HG02852 (cell line): ENCODE data around the gene TRIM17.

ENCODE experiments used
- ATAC-seq: cut with Tn5 transposase; IDR thresholded peaks from one replicate; pipeline ENCODE4 v1.9.1; 2021; ENCODE audit warnings: mild to moderate bottlenecking, moderate library complexity; ENCODE audit not compliant: unreplicated experiment

TRIM17 gene

DNA sequence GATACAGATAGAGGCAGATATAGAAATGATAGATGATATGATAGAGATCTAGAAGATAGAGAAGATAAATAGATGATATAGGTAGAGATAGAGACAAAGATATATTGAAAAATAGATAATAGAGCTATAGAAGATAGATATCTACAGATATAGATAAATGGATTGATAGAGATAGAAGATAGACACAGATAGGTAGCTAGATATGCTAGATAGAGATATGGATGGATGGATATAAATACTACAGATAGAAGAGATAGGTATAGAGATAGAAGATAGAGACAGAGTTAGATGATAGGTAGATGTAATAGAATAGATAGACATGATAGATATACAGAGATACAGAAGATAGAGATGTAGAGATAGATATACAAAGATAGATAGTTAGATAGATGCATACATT is 31.4 kb downstream of the TRIM17 start:
- no peak for ATAC-seq

DNA sequence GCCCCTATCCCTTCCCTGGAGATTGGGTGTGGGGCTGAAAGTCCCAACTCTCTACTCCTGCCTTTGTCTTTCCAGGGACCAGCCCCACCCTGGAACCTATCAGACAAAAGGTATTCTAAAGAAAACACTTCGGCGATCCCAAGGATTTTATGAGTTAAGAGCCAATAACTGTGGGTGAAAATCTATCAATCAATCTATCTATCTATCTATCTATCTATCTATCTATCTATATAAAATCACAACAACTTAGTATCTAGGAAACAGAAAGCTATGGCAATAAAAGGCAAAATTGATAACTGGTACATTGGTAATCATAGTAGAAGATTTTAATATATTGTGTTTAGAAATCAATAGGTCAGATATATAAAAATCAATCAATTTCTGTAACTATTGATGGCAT is 32.9 kb downstream of the TRIM17 start:
- no peak for ATAC-seq

DNA sequence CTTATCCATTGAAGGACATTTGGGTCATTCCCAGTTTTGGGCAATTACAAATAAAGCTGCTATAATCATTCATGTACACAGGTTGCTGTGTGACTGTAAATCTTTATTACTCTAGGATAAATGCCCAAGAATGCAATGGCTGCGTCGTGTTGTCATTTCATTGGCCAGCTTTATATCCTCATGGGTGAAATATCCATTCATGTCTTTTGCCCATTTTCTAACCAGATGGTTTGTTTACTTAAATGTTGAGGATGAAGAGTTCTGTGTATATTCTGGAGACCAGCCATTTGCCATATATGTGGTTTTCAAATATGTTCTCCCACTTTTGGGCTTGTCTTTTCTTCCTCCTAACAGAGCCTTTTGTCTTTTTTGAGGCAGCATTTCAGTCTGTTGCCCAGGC is 35.3 kb downstream of the TRIM17 start:
- ATAC-seq = no peak

DNA sequence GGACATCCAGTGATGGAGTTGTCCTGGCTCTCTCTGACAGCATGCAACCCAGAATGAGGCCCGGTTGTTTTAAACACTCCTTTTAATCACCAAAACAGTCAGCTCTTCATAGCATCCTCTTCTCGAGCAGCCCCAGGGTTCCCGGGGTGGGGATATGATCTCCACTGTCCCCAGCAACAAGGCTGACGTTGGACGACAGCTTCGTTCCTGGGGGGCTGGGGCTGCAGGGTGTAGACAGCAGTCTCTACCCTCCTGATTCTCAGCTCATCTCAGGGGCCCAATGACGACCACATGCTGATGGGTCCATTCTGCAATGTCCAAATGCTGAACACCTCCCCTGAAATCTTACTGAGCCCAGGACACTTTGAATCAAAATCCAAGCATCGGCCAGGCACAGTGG is 37.0 kb downstream of the TRIM17 start:
- ATAC-seq = no peak

DNA sequence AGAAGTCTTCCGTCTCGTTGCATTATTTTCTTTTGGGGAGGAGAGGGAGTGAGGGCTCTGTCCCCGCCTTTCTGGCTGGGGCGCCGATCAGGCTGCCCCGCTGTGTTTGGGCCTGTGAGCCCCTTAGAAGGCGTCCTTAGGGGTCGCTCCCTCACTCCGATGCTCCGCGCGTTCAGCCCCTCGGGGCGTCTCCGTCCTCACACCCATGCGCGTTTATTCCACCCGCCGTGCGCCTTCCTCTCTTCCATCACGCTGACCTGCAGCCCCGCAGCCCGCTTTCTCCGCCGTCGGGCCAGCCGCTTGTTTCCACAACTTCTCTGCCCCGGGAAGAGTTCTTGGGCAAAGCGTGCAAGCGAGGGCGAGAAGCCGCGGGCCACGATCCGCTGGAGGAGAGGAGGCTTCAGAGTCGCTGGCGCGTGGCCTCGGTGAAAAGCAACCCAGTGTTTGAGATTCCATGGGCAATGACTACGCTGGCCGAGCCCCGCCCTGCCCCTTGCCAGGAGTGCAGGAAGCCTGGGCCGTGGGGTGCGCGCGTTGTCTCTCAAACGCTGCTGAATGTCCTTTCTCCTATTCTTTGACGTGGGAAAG is 37.7 kb downstream of the TRIM17 start:
- ATAC-seq = no peak

DNA sequence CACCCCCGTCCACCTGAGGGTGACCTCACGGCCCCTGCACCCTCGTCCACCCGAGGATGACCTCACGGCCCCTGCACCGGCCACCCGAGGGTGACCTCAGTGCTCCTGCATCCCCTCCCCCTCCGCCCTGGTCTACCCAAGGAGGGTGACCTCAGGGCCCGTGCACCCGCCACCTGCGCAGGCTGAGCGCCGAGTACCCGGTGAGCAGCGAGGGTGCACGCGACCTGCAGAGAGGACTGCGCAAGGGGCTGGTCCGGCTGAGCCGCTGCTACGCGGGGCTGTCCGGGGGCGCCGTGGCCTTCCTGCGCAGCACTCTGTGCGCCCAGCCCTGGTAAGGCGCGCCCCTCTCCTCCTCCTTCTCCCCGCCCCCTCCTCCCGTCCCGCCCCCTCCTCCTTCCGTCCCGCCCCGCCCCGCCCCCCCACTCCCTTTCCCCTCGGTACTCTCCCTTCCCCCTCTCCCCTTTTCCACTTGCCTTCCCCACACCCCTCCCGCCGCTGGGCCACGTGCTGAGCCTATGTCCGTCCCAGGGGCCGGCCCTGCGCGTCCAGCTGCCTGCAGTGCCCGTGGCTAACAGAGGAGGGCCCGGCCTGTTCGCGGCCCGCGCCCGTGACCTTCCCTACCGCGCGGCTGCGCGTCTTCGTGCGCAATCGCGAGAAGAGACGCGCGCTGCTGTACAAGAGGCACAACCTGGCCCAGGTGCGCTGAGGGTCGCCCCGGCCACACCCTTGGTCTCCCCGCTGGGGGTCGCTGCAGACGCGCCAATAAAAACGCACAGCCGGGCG is 38.4 kb downstream of the TRIM17 start:
- no peak for ATAC-seq

DNA sequence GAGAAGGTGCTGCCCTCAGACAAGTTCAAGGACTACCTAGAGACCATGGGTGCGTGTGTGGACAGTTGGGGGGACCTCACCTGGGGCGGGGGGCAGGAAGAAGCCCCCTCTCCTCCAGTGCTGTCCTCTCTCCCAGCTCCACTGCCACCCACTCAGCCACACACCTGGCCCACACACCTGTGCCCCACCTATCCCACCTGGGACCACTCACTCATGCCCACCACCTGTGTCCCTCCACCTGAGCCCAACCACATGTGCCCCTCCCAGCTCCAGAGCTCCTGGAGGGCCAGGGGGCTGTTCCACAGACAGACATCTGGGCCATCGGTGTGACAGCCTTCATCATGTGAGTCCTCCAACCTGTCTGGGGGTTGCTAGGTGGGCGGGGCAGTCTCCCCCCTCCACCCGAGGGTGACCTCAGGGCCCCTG is 39.0 kb downstream of the TRIM17 start:
- no peak for ATAC-seq

DNA sequence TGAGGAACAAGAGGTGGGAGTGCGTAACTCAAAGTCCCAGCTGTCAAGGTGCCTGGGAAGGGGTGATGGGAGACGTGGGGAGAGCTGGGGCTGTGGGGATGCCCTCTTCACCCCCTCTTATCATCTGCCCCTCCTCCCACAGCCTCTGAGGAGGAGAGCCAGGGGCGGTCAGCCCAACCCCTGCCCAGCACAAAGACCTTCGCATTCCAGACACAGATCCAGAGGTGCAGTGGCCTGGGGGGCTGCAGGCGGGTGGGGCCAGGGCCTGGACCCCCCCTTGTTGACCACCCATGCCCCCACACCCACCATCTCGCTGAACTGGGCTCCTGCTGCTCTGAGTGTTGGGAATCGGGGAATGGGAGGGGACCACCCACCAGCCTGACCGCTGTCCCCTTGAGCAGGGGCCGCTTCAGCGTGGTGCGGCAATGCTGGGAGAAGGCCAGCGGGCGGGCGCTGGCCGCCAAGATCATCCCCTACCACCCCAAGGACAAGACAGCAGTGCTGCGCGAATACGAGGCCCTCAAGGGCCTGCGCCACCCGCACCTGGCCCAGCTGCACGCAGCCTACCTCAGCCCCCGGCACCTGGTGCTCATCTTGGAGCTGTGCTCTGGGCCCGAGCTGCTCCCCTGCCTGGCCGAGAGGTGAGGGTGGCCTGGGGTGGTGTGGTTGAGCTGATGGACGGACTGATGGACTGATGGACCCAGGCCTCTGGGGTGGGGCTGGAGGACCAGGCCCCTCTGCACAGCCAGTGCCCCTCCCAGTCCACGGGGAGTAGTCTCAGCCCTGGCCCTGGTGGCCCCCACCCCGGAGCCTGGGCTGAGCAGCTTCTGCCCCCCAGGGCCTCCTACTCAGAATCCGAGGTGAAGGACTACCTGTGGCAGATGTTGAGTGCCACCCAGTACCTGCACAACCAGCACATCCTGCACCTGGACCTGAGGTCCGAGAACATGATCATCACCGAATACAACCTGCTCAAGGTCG is 39.7 kb downstream of the TRIM17 start:
- no peak for ATAC-seq

DNA sequence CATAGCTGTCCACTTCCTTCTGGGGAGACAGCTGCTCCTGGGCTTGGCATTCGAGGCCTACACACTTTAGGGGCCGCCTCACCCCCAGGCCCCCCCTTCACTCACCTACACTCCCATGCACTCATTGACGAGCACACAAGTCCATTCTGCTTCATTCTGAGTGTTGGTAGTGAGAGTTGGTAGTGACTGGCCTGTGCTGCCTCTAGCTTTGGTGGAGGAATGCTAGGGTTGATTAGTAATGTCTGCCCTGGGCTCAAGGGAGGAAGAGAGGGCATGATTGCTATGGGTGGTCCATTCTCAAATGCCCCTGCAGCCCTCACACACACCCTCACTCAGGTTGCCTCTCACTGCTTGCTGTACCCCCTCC is 40.4 kb downstream of the TRIM17 start:
- ATAC-seq = no peak

DNA sequence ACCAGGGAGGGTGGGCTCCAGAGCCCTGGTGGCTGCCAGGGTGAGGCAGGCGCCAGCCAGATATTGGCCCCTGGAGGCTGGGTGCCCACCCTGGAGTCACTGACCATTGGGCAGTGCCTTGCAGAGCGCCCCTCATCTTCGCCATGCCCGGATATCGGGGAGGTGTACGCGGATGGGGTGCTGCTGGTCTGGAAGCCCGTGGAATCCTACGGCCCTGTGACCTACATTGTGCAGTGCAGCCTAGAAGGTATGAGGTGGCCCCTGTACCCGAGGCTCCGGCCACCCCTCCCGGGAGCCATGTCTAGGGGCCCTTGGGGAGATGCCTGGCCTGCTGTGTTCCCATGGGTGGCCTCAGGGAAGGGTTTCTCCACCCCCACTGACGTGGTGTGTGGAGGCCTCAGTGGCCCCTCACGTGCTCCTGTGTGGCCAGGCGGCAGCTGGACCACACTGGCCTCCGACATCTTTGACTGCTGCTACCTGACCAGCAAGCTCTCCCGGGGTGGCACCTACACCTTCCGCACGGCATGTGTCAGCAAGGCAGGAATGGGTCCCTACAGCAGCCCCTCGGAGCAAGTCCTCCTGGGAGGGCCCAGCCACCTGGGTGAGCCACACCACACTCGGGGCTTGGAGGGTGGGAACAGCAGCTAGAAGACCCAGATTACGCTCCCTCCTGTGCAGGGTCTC is 40.9 kb downstream of the TRIM17 start:
- ATAC-seq = no peak

DNA sequence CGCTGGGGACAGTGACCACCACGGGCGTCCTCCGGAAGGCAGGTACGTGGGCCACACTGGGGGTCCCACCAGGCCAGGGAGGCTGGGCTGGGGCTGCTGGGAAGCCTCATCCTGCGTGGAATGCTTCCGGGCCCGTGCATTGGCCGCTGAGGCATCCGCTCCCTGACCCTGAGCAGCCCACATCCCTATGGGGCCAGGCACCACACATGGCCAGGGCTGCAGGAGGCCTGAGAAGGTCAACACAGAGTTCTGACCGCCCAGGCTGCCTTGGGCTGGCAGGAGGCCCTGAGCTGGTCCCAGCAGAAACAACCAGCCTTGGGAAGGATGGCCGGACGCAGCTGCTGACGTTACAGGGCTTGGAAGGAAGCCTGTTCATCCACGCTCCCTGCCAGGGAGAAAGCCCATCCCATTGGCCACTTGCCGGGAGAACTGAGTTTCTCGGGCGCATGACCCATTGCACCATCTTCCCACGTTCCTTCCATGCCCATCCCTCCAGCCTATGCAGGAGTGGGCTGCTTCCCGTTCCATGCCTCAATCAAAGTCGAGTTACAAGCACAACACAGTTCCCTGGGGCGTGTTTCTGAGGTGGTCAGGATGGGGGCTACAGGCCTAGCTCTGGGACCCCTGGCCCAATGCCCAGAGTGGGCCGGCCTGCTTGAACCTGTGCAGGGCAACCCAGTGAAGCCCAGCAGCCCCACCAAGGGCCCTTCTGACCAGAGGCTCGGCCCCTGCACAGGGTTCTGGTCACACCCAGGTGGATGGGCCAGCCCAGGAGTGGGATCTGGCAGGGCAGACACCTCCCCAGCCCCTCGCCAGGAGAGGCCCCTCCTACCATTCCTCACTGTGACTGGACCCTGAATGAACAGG is 41.7 kb downstream of the TRIM17 start:
- no peak for ATAC-seq

DNA sequence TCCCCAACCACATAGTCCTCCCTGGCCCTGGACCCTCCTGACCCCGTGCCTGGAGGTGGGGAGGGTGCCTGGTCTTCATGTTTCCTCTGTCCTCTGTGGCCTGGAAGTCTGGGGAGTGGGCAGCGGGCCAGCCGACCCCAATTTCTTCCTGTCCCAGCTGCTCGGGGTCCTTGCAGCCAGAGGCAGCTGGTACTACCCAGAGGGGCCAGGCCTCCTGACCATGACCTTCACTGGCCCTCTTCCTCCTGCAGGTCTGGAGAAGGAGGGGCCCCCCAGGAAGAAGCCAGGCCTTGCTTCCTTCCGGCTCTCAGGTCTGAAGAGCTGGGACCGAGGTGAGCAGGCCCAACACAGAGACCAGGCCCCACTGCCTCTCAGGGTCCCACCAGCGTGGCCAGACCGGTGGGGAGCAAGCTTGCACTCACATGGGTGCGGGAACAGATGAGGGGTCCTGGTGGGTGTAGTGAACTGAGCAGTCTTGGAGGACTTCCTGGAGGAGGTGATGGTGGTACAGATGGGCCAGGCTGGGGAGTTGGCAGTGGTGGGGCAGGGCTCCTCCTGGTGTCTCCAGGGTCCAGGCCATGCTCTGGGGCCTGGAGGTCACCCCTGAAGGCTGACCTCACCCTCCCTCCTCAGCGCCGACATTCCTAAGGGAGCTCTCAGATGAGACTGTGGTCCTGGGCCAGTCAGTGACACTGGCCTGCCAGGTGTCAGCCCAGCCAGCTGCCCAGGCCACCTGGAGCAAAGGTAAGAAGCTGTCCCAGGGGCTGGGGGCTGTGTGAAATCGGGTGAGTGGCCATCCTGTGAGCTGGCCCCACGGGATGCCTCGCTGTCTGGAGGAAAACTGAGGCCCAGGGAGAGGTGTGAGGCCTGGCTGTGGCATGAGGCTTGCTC is 42.7 kb downstream of the TRIM17 start:
- ATAC-seq = no peak

DNA sequence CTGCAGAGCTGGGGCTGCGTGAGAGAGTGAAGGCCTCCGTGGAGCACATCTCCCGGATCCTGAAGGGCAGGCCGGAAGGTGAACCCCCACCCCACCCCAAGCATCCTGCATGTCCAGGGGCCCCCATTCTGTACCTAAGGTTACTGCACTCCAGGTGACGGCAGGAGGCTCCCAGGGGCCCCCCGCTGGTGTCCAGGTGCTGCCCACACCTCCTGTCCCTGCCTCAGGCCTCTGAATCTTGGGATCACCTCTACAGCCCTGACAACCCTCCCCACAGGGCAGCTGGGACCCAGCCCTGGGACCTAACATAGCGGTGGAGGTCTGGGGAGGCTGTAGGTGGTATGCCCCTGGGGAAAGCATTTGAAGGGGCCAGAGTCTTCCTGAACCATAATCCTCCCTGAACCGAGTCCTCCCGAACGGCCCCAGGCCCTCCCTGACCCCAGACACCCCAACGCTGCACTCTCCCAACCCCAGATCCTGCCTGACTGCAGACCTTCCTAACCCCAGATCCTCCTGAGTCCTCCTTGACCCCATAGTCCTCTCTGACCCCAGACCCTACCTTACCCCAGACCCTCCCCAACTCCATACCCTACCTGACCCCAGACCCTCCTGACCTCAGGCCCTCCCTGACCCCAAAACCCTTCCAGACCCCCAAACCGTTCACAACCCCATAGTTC is 43.5 kb downstream of the TRIM17 start:
- ATAC-seq = no peak

DNA sequence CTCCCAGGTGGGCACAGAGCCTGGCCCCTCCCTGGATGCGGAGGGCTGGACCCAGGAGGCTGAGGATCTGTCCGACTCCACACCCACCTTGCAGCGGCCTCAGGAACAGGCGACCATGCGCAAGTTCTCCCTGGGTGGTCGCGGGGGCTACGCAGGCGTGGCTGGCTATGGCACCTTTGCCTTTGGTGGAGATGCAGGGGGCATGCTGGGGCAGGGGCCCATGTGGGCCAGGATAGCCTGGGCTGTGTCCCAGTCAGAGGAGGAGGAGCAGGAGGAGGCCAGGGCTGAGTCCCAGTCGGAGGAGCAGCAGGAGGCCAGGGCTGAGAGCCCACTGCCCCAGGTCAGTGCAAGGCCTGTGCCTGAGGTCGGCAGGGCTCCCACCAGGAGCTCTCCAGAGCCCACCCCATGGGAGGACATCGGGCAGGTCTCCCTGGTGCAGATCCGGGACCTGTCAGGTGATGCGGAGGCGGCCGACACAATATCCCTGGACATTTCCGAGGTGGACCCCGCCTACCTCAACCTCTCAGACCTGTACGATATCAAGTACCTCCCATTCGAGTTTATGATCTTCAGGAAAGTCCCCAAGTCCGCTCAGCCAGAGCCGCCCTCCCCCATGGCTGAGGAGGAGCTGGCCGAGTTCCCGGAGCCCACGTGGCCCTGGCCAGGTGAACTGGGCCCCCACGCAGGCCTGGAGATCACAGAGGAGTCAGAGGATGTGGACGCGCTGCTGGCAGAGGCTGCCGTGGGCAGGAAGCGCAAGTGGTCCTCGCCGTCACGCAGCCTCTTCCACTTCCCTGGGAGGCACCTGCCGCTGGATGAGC is 44.3 kb downstream of the TRIM17 start:
- ATAC-seq = no peak

DNA sequence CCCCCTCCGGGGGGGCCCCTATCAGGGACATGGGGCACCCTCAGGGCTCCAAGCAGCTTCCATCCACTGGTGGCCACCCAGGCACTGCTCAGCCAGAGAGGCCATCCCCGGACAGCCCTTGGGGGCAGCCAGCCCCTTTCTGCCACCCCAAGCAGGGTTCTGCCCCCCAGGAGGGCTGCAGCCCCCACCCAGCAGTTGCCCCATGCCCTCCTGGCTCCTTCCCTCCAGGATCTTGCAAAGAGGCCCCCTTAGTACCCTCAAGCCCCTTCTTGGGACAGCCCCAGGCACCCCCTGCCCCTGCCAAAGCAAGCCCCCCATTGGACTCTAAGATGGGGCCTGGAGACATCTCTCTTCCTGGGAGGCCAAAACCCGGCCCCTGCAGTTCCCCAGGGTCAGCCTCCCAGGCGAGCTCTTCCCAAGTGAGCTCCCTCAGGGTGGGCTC is 44.9 kb downstream of the TRIM17 start:
- no peak for ATAC-seq

DNA sequence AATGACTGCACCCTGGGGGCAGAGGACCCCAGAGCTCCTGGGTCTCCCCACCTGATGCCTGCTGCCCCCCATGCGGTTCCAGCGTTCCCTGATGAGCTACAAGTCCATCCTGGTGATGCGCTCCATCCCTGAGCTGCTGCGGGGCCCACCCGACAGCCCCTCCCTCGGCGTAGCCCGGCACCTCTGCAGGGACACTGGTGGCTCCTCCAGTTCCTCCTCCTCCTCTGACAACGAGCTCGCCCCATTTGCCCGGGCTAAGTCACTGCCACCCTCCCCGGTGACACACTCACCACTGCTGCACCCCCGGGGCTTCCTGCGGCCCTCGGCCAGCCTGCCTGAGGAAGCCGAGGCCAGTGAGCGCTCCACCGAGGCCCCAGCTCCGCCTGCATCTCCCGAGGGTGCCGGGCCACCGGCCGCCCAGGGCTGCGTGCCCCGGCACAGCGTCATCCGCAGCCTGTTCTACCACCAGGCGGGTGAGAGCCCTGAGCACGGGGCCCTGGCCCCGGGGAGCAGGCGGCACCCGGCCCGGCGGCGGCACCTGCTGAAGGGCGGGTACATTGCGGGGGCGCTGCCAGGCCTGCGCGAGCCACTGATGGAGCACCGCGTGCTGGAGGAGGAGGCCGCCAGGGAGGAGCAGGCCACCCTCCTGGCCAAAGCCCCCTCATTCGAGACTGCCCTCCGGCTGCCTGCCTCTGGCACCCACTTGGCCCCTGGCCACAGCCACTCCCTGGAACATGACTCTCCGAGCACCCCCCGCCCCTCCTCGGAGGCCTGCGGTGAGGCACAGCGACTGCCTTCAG is 45.5 kb downstream of the TRIM17 start:
- ATAC-seq = no peak

DNA sequence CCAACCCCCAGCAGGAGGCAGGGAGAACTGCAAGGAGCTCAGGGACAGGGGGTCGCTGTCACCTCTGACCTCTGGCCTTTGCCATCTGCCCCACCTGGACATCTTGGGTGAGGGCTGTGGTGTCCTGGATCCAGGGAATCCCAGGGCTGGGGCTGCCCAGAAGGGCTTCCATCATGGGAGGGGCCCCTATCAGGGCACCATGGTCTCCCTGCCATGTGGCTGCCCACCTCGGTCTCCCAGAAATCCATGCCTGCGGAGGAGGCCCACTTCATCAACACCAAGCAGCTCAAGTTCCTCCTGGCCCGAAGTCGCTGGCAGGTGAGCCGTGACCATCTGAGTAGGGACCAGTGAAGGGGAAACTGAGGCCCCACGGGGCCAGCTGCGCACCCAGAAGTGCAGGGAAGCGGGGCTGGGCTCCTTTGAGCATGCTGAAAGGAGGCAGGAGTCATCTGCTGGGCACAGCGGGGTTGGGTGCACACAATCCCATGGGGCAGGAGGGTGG is 46.2 kb downstream of the TRIM17 start:
- no peak for ATAC-seq
